Stimulated activated CD4-positive, alpha-beta T cell treated with anti-CD3 and anti-CD28 coated beads, Interleukin-12 subunit alpha, Interleukin-12 subunit beta, amount 100 ng/mL, for 24 hours (primary cell): ENCODE data around the gene HK1.

ENCODE experiments used
- DNase-seq, 2 experiments: peaks; one replicate each; pipeline ENCODE4 v3.0.0-alpha.2; 2020; ENCODE audit warnings: low read depth in 2 of 2

HK1 gene

GRCh38 chr10:69345890-69346474, 67.7 kb downstream of the HK1 start:
- DNase-seq, result no peak

- DNase-seq, result no peak
Observed at GRCh38 chr10:69346776-69347175, 68.5 kb downstream of the HK1 start.

DNA sequence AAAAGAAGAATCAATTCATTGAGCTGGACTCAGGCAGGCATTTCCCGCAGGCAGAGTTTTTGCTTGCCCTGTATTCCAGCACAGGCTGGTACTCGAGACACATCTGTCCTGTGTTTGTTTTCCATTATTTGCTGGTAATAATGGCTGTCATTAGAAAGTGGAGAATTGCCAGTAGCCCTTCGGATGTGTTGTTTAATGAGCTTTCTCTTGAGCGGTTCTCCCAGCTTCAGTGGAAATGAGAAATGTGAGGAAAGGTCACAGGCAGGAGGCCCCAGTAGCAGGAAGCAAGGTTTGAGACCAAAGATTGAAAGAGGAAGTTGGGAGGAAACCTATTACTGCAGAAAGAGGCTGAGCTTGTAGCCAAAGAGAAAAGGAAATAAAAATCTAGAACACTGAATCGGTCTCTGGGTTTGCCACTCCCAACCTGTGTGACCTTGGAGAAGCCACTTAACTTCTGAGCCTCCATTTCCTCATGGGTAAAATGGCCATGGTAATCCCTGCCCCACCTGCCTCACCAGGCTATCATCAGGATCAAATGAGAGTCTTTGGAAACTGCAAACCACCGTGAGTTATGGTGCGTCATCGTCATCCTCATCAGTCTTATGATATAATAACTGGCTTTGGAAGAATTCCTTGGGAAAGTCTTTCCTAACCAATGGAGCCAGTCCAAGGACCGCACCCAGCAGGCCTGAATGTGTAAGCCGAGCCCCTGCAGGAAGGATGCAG, 70.7 kb downstream of the HK1 start:
- no peak for DNase-seq

GRCh38 chr10:69349542-69349888, 71.2 kb downstream of the HK1 start:
- no peak for DNase-seq

DNA sequence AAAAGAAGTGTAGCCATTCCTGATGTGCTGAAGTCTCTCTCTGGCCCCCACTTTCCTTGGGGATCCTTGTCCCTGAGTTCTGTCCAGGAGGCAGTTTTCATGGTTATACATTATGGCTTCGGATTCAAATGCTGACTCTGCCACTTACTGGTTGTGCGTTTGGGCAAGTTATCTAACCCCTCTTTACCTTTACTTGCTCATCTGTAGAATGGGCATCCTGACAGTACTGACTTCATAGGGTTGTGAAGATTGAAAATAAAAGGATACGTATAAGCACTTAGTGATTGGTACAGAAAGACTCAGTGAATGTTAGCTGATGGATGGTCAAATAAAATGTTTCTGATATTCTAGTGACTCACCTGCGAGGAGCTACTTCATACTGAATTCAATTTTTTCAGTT, 73.3 kb downstream of the HK1 start:
- no peak for DNase-seq

- DNase-seq, result no peak
Observed at GRCh38 chr10:69352569-69353264, 74.4 kb downstream of the HK1 start.

DNA sequence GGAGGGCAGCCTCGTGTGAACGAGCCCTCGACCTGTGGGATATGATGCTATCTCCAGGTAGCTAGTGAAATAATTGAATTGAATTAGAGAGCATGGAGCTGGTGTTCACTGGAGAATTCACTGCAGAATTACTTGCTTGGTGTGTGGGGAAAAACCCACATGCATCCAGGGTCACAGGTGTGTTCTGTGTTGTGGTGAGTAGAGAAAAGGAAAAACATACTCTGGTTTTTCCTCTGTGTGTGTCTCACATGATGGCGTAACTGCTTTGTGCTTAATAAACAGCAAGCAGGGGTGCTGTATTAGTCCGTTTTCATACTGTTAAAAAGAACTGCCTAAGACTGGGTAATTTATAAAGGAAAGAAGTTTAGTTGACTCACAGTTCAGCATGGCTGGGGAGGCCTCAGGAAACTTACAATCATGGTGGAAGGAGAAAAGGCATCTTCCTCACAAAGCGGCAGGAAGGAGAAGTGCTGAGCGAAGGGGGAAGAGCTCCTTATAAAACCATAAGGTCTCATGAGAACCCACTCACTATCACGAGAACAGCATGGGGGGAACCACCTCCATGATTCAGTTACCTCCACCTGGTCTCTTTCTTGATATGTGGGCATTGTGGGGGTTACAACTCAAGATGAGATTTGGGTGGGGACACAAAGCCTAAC, 75.8 kb downstream of the HK1 start:
- no peak for DNase-seq

- no peak for DNase-seq
Observed at GRCh38 chr10:69356187-69356586, 77.9 kb downstream of the HK1 start.

- no peak for DNase-seq
Observed at GRCh38 chr10:69358148-69358795, 80.0 kb downstream of the HK1 start.

DNA sequence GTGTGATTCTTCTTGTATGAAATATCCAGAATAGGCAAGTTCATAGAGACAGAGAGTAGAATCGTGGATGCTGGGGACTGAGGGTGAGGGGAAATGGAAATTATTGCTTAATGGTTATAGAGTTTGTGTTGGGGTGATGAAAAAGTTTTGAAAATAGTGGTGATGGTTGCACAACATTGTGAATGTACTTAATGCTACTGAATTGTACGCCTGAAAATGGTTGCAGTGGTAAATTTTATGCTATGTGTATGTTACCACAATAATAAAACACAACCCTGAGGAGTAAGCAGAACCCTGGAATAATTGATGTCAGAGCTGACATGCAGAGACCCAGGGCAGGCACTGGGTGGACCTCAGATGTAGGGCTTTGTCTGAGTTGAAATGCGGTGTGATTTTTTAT, 80.9 kb downstream of the HK1 start:
- no peak for DNase-seq

DNA sequence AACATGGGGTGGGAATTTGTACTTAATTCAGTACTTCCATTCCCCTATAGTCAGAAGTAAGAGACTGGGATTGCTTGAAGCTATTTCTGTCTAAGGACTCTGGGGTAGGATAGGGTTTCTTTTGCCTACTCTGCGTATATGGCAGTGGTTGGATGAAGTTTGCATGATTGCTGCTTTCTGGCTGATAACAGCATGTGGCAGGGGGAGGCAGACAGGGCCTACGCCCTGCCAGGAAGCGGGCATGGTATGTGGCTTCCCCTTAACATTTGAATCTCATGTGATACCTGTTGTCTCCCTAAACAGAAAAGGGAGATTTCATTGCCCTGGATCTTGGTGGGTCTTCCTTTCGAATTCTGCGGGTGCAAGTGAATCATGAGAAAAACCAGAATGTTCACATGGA, 81.3 kb downstream of the HK1 start:
- no peak for DNase-seq

DNA sequence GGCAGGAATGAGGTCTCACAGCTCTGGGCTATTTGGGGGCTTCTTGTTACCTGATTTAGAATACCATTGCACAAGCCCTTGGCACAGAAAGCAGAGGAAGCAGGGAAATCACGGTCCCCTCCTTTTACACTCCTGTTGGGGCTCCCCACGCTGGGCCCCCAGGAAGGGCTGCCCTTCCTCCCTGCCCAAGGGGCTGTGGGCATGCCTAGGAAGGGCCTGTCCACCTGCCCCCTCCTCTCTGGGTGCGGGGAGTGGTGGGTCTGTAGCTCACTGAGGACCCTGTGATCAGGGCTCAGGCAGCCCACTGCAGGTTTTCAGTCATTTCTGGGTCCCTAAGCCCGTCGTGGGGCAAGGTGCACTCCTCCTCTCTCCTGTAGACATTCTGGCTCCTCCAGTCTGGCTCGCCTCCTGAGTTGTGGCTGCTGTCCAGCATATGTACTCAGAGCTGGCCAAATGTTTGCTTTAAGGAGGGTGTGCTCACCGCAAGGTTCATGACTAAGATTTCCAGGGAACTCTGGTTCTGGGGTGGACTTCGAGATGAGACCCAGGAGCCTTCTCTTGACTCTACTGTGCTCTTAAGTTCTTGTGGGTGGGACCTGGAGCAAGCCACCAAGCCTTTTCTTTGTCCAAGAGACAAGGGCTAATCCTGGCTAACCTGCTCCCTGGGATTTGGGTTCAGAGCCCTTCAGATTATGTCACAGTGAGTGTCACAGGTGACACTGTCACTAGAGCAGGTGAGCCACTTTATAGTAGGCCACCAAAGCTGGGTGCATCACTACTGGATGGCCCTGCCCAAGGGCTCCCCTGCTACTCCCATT, 82.4 kb downstream of the HK1 start:
- DNase-seq, result no peak

GRCh38 chr10:69361303-69361614, 83.0 kb downstream of the HK1 start:
- no peak for DNase-seq

GRCh38 chr10:69362471-69362954, 84.2 kb downstream of the HK1 start:
- DNase-seq, result no peak

DNA sequence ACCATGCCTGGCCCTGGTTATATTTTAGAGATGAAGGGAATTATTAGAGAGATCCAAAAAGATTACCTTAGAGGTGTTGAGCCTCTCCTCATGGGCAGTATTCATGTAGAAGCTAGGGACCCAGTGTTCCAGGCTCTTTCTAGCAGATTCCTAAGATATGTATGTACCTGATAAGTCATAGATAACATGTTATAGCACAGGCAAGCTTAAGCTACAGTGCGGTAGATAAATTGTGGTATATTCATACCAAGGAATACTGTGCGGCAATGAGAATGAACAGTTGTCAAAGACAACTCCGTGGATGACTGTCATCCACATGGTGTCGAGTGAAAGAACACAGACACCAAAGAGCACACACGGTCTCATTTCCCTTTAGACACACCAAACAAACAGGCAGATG, 85.4 kb downstream of the HK1 start:
- DNase-seq, result no peak

DNA sequence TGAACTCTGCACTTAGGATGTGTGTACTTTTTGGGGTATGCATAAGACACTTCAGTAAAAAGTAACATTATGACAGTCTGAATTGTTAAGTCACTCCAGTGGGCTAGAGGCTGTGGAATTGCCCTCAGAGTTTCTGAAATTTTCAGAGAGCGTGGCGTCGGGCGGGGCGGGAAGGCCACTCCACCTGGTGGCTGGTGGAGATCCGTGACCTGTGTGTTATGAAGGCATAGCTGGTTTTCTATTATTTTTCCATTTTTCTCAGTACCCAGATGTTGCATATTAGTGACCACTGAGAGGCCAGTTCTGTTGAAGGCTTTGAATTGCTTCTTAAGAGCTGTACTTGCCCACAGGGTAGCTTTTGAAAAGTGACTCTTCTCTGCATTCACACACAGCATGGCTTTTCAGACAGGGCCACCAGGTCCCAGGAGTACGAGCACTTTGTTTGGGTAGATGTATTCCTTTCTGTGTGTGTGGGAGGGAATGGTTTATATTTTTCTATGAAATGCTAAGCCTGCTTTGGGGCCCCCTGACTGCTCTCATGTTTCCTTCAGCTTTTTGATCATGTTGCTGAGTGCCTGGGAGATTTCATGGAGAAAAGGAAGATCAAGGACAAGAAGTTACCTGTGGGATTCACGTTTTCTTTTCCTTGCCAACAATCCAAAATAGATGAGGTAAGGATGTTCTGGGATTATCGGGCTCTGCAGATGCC, 86.1 kb downstream of the HK1 start:
- no peak for DNase-seq

DNA sequence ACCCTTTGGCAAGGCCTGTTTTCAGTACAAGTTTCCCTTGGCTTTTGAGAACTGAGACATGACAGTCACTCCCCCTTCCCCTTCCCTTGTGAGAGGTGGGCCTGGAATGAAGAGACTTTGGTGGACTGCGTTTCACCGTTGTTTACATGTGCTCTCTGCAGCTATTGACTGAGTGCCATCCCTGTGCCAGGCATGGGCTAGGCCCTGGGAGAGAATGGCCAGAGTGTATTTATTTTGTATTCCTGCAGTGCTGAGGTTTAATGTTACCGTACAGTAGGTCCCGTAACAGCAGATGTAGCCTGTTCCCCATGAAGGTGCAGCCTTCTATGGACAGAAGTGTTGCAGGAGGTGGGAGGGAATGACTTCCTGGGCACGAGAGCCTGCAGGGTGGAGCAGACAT, 88.4 kb downstream of the HK1 start:
- no peak for DNase-seq

DNA sequence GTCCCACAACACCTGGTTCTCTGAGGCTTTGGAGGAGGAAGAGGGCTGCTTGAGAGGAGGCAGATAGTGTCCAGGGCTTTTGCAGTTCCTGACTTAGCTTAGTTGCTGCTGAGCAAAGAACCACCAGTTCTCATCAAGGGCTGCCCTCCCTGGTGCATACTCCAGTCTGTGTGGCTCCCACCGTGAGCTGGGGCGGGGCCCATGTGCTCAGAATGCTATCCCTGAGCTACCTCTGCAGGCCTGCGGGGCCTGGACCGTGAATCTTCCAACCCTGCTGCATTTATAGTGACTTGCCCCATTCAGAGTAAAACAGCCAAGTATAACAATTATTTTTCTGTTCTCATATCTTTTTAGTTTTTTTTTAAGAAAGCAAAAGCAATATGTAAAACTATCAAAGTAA, 89.2 kb downstream of the HK1 start:
- DNase-seq, result no peak

DNA sequence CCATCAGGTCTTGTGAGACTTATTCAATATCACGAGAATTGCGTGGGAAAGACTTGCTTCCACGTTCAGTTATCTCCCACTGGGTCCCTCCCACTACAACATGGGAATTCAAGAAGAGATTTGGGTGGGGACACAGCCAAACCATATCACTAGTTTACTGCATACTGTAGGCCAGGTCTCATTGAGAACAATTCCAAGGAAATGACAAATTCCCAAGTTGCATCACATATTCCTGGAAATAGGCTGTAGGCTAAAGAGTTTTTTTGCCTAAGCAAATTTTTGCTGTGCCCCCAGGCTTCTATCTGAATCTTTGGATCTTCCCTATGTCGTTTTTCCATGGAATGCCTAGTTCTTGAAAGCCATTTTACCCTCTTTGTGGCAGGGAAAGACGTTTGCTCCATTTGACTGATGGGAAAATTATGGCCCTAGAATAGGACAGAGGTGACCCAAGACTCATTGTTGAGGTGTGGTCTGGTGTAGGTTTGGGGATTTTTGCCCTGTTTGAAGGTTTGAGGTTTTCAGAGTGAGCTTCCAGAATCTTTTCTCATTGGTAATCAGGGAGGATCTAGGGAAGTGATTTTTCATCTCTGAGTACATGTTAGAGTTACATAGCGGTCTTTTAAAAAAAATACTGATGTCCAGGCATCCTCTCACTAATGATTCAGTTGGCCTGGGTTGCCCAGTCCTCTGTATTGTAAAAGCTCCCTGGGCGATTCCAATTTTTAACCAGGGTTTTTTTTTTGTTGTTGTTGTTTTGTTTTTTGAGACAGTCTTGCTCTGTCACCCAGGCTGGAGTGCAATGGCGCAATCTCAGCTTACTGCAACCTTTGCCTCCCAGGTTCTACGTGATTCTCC, 94.1 kb downstream of the HK1 start:
- DNase-seq, result no peak

- DNase-seq, result no peak
Observed at GRCh38 chr10:69374242-69374641, 95.9 kb downstream of the HK1 start.
